HL-60 (cell line): ENCODE measurements around the gene SYN1.

Experiments
- POLR2AphosphoS5 ChIP-seq: IDR thresholded peaks from 2 replicates; pipeline ENCODE4 v1.6.1; 2012; ENCODE audit warnings: low read depth
- SPI1 ChIP-seq: IDR thresholded peaks from 2 replicates; pipeline ENCODE4 v1.6.1; 2012; ENCODE audit warnings: low read depth, mild to moderate bottlenecking, borderline replicate concordance
- TF ChIP-seq, protein P1 (sequence below): IDR thresholded peaks from one replicate; pipeline ENCODE4 v1.5.1; 2011; ENCODE audit warnings: low read length, control low read depth, inconsistent platforms; ENCODE audit not compliant: insufficient read depth
- TF ChIP-seq, protein P2 (sequence below): IDR thresholded peaks from 2 replicates; pipeline ENCODE4 v1.6.1; 2012; ENCODE audit warnings: low read depth; ENCODE audit not compliant: insufficient replicate concordance

DNA sequence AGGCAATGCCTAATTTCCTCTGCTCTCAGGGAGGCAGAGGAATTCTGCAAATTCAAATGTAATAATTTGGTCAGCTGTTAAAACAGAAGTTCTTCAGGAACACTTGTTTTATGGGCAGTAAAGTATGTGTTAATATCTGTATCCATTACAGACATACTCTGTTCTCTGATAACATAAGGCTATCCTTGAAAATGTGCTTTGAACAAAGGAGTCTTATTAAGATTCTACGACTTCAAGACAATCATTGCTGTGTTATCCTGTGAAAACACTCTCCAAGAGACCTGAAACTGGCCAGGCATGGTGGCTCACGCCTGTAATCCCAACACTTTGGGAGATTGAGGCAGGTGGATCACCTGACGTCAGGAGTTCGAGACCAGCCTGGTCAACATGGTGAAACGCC, 12.0 kb upstream of the SYN1 start:
- TF ChIP-seq, protein P1, sequence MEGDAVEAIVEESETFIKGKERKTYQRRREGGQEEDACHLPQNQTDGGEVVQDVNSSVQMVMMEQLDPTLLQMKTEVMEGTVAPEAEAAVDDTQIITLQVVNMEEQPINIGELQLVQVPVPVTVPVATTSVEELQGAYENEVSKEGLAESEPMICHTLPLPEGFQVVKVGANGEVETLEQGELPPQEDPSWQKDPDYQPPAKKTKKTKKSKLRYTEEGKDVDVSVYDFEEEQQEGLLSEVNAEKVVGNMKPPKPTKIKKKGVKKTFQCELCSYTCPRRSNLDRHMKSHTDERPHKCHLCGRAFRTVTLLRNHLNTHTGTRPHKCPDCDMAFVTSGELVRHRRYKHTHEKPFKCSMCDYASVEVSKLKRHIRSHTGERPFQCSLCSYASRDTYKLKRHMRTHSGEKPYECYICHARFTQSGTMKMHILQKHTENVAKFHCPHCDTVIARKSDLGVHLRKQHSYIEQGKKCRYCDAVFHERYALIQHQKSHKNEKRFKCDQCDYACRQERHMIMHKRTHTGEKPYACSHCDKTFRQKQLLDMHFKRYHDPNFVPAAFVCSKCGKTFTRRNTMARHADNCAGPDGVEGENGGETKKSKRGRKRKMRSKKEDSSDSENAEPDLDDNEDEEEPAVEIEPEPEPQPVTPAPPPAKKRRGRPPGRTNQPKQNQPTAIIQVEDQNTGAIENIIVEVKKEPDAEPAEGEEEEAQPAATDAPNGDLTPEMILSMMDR = no peak
- TF ChIP-seq SPI1 (no peak), POLR2AphosphoS5 (no peak)
- TF ChIP-seq, protein P2, sequence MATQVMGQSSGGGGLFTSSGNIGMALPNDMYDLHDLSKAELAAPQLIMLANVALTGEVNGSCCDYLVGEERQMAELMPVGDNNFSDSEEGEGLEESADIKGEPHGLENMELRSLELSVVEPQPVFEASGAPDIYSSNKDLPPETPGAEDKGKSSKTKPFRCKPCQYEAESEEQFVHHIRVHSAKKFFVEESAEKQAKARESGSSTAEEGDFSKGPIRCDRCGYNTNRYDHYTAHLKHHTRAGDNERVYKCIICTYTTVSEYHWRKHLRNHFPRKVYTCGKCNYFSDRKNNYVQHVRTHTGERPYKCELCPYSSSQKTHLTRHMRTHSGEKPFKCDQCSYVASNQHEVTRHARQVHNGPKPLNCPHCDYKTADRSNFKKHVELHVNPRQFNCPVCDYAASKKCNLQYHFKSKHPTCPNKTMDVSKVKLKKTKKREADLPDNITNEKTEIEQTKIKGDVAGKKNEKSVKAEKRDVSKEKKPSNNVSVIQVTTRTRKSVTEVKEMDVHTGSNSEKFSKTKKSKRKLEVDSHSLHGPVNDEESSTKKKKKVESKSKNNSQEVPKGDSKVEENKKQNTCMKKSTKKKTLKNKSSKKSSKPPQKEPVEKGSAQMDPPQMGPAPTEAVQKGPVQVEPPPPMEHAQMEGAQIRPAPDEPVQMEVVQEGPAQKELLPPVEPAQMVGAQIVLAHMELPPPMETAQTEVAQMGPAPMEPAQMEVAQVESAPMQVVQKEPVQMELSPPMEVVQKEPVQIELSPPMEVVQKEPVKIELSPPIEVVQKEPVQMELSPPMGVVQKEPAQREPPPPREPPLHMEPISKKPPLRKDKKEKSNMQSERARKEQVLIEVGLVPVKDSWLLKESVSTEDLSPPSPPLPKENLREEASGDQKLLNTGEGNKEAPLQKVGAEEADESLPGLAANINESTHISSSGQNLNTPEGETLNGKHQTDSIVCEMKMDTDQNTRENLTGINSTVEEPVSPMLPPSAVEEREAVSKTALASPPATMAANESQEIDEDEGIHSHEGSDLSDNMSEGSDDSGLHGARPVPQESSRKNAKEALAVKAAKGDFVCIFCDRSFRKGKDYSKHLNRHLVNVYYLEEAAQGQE = no peak
